PC-3 (cell line): ENCODE results near the gene SLC12A8. TPM values are rescaled to one million over a fixed set of nuclear protein-coding genes. Genes with fewer than 3 reads are reported as not detected.

Experiments
- ATAC-seq: fragments of 200-7000 bp; cut with Tn5 transposase; 2 replicates; pipeline ENCODE4 v1.9.1; 2020; ENCODE audit warnings: mild to moderate bottlenecking, moderate library complexity
- BruUV-seq: library from RNA; stranded (reverse); fragments of 400-500 nt; replicated peaks from 2 replicates; lab custom pipeline; 2021; lab: Mats Ljungman, UMichigan
- CTCF ChIA-PET: fragments of 300-600 bp; sonication (Branson Sonifier 250); formaldehyde crosslinking; loops from one replicate; lab custom pipeline; 2022; ENCODE audit warnings: antibody characterized with exemption; lab: Charles Lee
- POLR2A ChIA-PET: fragments of 300-600 bp; sonication (Branson Sonifier 250); formaldehyde crosslinking; loops from one replicate; lab custom pipeline; 2022; ENCODE audit warnings: antibody characterized with exemption; ENCODE audit not compliant: unreplicated experiment; lab: Charles Lee
- DNase-seq: peaks from one replicate; pipeline ENCODE4 v3.0.0-alpha.2; 2015
- H2AFZ ChIP-seq: fragments of 300-600 bp; sonication (generic); 2 replicates; pipeline ENCODE4 v1.6.0; 2016; ENCODE audit warnings: antibody characterized with exemption, low read length
- H3F3A ChIP-seq: fragments of 300-600 bp; sonication (generic); one replicate; pipeline ENCODE4 v1.6.0; 2017; ENCODE audit warnings: antibody characterized with exemption, low read length, control low read depth, mild to moderate bottlenecking; ENCODE audit not compliant: unreplicated experiment
- H3K27ac ChIP-seq: fragments of 300-600 bp; sonication (generic); 2 replicates; pipeline ENCODE4 v1.5.1; 2016; ENCODE audit warnings: mild to moderate bottlenecking, low read length
- H3K27me3 ChIP-seq: fragments of 300-600 bp; sonication (generic); 2 replicates; pipeline ENCODE4 v1.6.1; 2016; ENCODE audit warnings: low read length, mixed read lengths
- H3K36me3 ChIP-seq: fragments of 300-600 bp; sonication (generic); 2 replicates; pipeline ENCODE4 v1.6.1; 2016; ENCODE audit warnings: low read depth, mixed run types, low read length, mixed read lengths
- H3K4me1 ChIP-seq: fragments of 300-600 bp; sonication (generic); 2 replicates; pipeline ENCODE4 v1.5.1; 2016; ENCODE audit warnings: low read length; ENCODE audit not compliant: insufficient read depth
- H3K4me2 ChIP-seq: fragments of 300-600 bp; sonication (generic); 2 replicates; pipeline ENCODE4 v1.6.0; 2016; ENCODE audit warnings: low read length
- H3K4me3 ChIP-seq: fragments of 300-600 bp; sonication (generic); 2 replicates; pipeline ENCODE4 v1.5.1; 2016; ENCODE audit warnings: mild to moderate bottlenecking, low read length, mixed read lengths
- H3K79me2 ChIP-seq: fragments of 300-600 bp; sonication (generic); 2 replicates; pipeline ENCODE4 v1.6.1; 2017; ENCODE audit warnings: low read length, mixed read lengths
- H3K9ac ChIP-seq: fragments of 300-600 bp; sonication (generic); 2 replicates; pipeline ENCODE4 v1.6.0; 2016; ENCODE audit warnings: mild to moderate bottlenecking, low read length
- H3K9me2 ChIP-seq: fragments of 300-600 bp; sonication (generic); replicated peaks from 2 replicates; pipeline ENCODE4 v1.6.1; 2016; ENCODE audit warnings: mixed run types, low read length, mixed read lengths
- H3K9me3 ChIP-seq: fragments of 300-600 bp; sonication (generic); 2 replicates; pipeline ENCODE4 v1.6.1; 2016; ENCODE audit warnings: low read length, mixed read lengths
- H4K20me1 ChIP-seq: fragments of 300-600 bp; sonication (generic); 2 replicates; pipeline ENCODE4 v1.6.1; 2016; ENCODE audit warnings: low read length, mixed read lengths
- EZH2 ChIP-seq: fragments of 300-600 bp; sonication (generic); IDR thresholded peaks from one replicate; pipeline ENCODE4 v1.6.1; 2017; ENCODE audit warnings: antibody characterized with exemption, mild to moderate bottlenecking, low read length; ENCODE audit not compliant: unreplicated experiment
- EZH2phosphoT487 ChIP-seq: fragments of 300-600 bp; sonication (generic); IDR thresholded peaks from 2 replicates; pipeline ENCODE4 v1.6.1; 2018; ENCODE audit warnings: mild to moderate bottlenecking, antibody characterized with exemption, low read length, borderline replicate concordance
- intact Hi-C: fragments of 100-400 bp; cut with micrococcal nuclease; formaldehyde crosslinking; loops from 2 replicates; pipeline ENCODE4 v1.9.0; 2023
- total RNA-seq: library from RNA; depleted of rRNA; stranded (reverse); fragments of >200 nt; gene quantifications from 2 replicates; pipeline ENCODE4 v1.2.3, GENCODE V29; 2014
- TF ChIP-seq, protein P1 (sequence below): fragments of 300-600 bp; sonication (generic); conservative IDR thresholded peaks from 2 replicates; pipeline ENCODE4 v1.5.1; 2017; ENCODE audit warnings: antibody characterized with exemption, low read depth, mild to moderate bottlenecking, low read length

SLC12A8 gene
- total RNA-seq, 1 experiment from 2014 or later = 11.0 TPM

GRCh38 chr3:125146626-125147490, 65.7 kb downstream of the SLC12A8 start:
- Histone ChIP-seq H3K79me2 (no peaks in the 10 kb centered on the region), H3K9ac (no peak overlapping the region), H3K9me2 (no peaks in the 10 kb centered on the region), H2AFZ (no peak overlapping the region), H3K9me3 (no peaks in the 10 kb centered on the region), H3K4me3 (no peak overlapping the region), H3F3A (no peaks in the 10 kb centered on the region), H3K4me1 (no peaks in the 10 kb centered on the region), H4K20me1 (no peaks in the 10 kb centered on the region), H3K4me2 (no peak overlapping the region), H3K27me3 (no peaks in the 10 kb centered on the region), H3K27ac (no peak overlapping the region), H3K36me3 (no peaks in the 10 kb centered on the region)
- no peak for DNase-seq
- CTCF ChIA-PET = no interaction called here
- POLR2A ChIA-PET = no interaction called here
- BruUV-seq = no TSS peak
- intact Hi-C loops = no loop called here
- ATAC-seq = no peak
- TF ChIP-seq EZH2phosphoT487 (no peak), EZH2 (no peak)
- TF ChIP-seq, protein P1, sequence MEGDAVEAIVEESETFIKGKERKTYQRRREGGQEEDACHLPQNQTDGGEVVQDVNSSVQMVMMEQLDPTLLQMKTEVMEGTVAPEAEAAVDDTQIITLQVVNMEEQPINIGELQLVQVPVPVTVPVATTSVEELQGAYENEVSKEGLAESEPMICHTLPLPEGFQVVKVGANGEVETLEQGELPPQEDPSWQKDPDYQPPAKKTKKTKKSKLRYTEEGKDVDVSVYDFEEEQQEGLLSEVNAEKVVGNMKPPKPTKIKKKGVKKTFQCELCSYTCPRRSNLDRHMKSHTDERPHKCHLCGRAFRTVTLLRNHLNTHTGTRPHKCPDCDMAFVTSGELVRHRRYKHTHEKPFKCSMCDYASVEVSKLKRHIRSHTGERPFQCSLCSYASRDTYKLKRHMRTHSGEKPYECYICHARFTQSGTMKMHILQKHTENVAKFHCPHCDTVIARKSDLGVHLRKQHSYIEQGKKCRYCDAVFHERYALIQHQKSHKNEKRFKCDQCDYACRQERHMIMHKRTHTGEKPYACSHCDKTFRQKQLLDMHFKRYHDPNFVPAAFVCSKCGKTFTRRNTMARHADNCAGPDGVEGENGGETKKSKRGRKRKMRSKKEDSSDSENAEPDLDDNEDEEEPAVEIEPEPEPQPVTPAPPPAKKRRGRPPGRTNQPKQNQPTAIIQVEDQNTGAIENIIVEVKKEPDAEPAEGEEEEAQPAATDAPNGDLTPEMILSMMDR = no peak

- H3F3A ChIP-seq = no peaks in the 10 kb centered on the region
- no peaks in the 10 kb centered on the region for H3K27me3 ChIP-seq
- no peak overlapping the region for H3K4me3 ChIP-seq
- TF ChIP-seq EZH2 (no peak), EZH2phosphoT487 (no peak)
- TF ChIP-seq, protein P1 = no peak
- ATAC-seq (no peak), DNase-seq (no peak)
- intact Hi-C loops = no loop called here
- no peaks in the 10 kb centered on the region for H3K4me1 ChIP-seq
- no peaks in the 10 kb centered on the region for H3K9me2 ChIP-seq
- H3K9me3 ChIP-seq = no peaks in the 10 kb centered on the region
- no peaks in the 10 kb centered on the region for H3K79me2 ChIP-seq
- no peak overlapping the region for H3K27ac ChIP-seq
- POLR2A ChIA-PET = no interaction called here
- H3K9ac ChIP-seq = no peak overlapping the region
- CTCF ChIA-PET = no interaction called here
- no peaks in the 10 kb centered on the region for H3K36me3 ChIP-seq
- no TSS peak for BruUV-seq
- no peak overlapping the region for H2AFZ ChIP-seq
- H4K20me1 ChIP-seq = no peaks in the 10 kb centered on the region
- no peak overlapping the region for H3K4me2 ChIP-seq
These were observed 66.6 kb downstream of the SLC12A8 start for GRCh38 chr3:125145751-125146475.
